Immature natural killer cell (primary cell): ENCODE results near the gene CASD1. TPM values are rescaled to one million over a fixed set of nuclear protein-coding genes. Genes with fewer than 3 reads are reported as not detected.

Experiments used
- DNase-seq, 3 donors: peaks; one replicate each; pipeline ENCODE4 v3.0.0; 2022; ENCODE audit warnings: mixed read lengths in 1 of 3
- H3K27ac Mint-ChIP-seq, 6 donors: one replicate each; pipeline ENCODE4 v1.8.0; 2020; ENCODE audit warnings: mixed read lengths in 6 of 6, mild to moderate bottlenecking in 5 of 6, inconsistent platforms in 4 of 6, moderate library complexity in 3 of 6
- H3K27me3 Mint-ChIP-seq, 3 donors: one replicate each; pipeline ENCODE4 v1.8.0; 2020 to 2021; ENCODE audit warnings: low read depth in 3 of 3, mild to moderate bottlenecking in 3 of 3, mixed read lengths in 3 of 3, moderate library complexity in 3 of 3, inconsistent platforms in 1 of 3
- H3K36me3 Mint-ChIP-seq, 3 donors: one replicate each; pipeline ENCODE4 v1.8.0; 2020; ENCODE audit warnings: mixed read lengths in 3 of 3, inconsistent platforms in 2 of 3, mild to moderate bottlenecking in 2 of 3
- H3K4me1 Mint-ChIP-seq, 2 donors: one replicate each; pipeline ENCODE4 v1.8.0; 2020; ENCODE audit warnings: inconsistent platforms in 2 of 2, mild to moderate bottlenecking in 2 of 2, mixed read lengths in 2 of 2, moderate library complexity in 1 of 2
- H3K4me3 Mint-ChIP-seq, 5 donors: one replicate each; pipeline ENCODE4 v1.8.0; 2020; ENCODE audit warnings: mild to moderate bottlenecking in 5 of 5, mixed read lengths in 5 of 5, inconsistent platforms in 3 of 5, moderate library complexity in 3 of 5
- H3K9me3 Mint-ChIP-seq, 6 donors: one replicate each; pipeline ENCODE4 v1.8.0; 2020; ENCODE audit warnings: mild to moderate bottlenecking in 6 of 6, mixed read lengths in 6 of 6, inconsistent platforms in 4 of 6, moderate library complexity in 3 of 6
- polyA plus RNA-seq, 3 donors: library from polyadenylated mRNA; unstranded; fragments of 300-500 nt; fragmentation: Illumina TruSeq; gene quantifications; one replicate each; pipeline ENCODE4 v1.2.3, GENCODE V29; 2021

The CASD1 gene
- polyA plus RNA-seq, 3 donors from 2014 or later: 16.1 to 26.7 (median 16.2) TPM

- no peak overlapping the region for H3K27ac Mint-ChIP-seq
- DNase-seq: no peak
- H3K9me3 Mint-ChIP-seq: no peaks in the 10 kb centered on the region
- H3K4me3 Mint-ChIP-seq: no peak overlapping the region
- peaks cover 5% of the 10 kb centered on the region in 3 donors for H3K27me3 Mint-ChIP-seq
- no peaks in the 10 kb centered on the region for H3K4me1 Mint-ChIP-seq
- no peaks in the 10 kb centered on the region for H3K36me3 Mint-ChIP-seq
Observed at GRCh38 chr7:94498918-94499317, 10.7 kb upstream of the CASD1 start.

DNA sequence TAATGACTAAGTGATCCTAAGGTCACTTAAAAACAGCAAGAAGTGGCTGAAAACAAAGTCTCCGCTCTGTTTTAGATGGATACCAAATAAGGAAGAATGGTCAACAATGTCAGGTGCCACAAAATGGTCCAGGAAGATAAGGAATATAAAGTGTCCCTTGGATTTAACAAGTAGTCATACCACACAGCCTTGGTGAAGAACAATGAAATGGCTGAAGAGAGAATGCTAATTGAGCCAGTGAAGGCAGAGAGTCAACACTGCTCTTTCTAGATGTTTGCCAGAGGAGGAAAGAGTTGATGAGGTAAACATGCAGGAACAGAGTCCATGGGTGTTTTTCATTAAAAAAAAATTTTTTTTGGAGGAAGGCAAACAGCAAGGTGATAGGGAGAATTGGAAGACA, 2.1 kb upstream of the CASD1 start:
- H3K4me3 Mint-ChIP-seq: no peak overlapping the region
- no peaks in the 10 kb centered on the region for H3K36me3 Mint-ChIP-seq
- H3K27me3 Mint-ChIP-seq: peaks cover 0 to 6% (median 0%) of the 10 kb centered on the region in 3 donors
- no peak for DNase-seq
- H3K27ac Mint-ChIP-seq: no peak overlapping the region
- peaks cover 30 to 34% of the 10 kb centered on the region in 2 donors for H3K4me1 Mint-ChIP-seq
- H3K9me3 Mint-ChIP-seq: no peaks in the 10 kb centered on the region

DNA sequence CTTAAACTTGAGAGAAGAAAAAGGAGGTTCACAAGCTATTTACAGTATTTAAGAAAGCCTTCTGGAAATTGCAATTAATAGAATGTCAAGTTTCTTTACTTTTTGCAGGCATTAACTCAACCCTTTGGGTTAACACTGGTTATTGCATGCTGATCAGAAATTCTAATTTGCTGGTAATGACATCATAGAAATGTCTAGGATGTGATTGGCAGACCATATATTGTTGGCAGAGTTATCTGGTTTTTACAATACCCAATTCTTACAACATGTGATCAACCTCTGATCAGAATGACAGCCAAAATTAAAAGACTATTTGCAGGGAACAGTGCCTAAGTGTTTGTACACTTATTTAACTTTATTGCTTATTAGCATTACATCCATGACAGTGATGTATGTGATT, 1.6 kb upstream of the CASD1 start:
- DNase-seq: no peak
- Mint-ChIP-seq H3K4me3 (peak overlapping the region; percentile 84 to 88 (median 85)), H3K9me3 (no peaks in the 10 kb centered on the region), H3K27ac (peak overlapping the region in 1 of 6 donors; percentile 85), H3K27me3 (peaks cover 0 to 6% (median 0%) of the 10 kb centered on the region in 3 donors), H3K36me3 (no peaks in the 10 kb centered on the region), H3K4me1 (peaks cover 35 to 39% of the 10 kb centered on the region in 2 donors)

- Mint-ChIP-seq H3K27ac (peak overlapping the region; percentile 70 to 93 (median 84)), H3K4me1 (peaks cover 46 to 54% of the 10 kb centered on the region in 2 donors), H3K27me3 (peaks cover 0 to 6% (median 0%) of the 10 kb centered on the region in 3 donors), H3K4me3 (peak overlapping the region; percentile 84 to 91 (median 85)), H3K36me3 (no peaks in the 10 kb centered on the region), H3K9me3 (no peaks in the 10 kb centered on the region)
- peak; percentile 72 to 76 (median 73) for DNase-seq
Observed at GRCh38 chr7:94509887-94510581, 425 bp downstream of the CASD1 start.

- no peaks in the 10 kb centered on the region for H3K9me3 Mint-ChIP-seq
- no peaks in the 10 kb centered on the region for H3K36me3 Mint-ChIP-seq
- peak; percentile 46 to 52 (median 49) for DNase-seq
- H3K27ac Mint-ChIP-seq: peak overlapping the region; percentile 70 to 93 (median 80)
- peaks cover 0 to 6% (median 0%) of the 10 kb centered on the region in 3 donors for H3K27me3 Mint-ChIP-seq
- H3K4me3 Mint-ChIP-seq: peak overlapping the region; percentile 72 to 91 (median 82)
- H3K4me1 Mint-ChIP-seq: peaks cover 51 to 60% of the 10 kb centered on the region in 2 donors
Observed at GRCh38 chr7:94510582-94511496, 1.2 kb downstream of the CASD1 start.

GRCh38 chr7:94511718-94512117, 2.1 kb downstream of the CASD1 start:
- DNase-seq: no peak
- Mint-ChIP-seq H3K27ac (peak overlapping the region; percentile 46 to 79 (median 74)), H3K36me3 (no peaks in the 10 kb centered on the region), H3K9me3 (no peaks in the 10 kb centered on the region), H3K4me3 (peak overlapping the region; percentile 72 to 91 (median 82)), H3K27me3 (peaks cover 0 to 9% (median 0%) of the 10 kb centered on the region in 3 donors), H3K4me1 (peaks cover 54 to 69% of the 10 kb centered on the region in 2 donors)

DNA sequence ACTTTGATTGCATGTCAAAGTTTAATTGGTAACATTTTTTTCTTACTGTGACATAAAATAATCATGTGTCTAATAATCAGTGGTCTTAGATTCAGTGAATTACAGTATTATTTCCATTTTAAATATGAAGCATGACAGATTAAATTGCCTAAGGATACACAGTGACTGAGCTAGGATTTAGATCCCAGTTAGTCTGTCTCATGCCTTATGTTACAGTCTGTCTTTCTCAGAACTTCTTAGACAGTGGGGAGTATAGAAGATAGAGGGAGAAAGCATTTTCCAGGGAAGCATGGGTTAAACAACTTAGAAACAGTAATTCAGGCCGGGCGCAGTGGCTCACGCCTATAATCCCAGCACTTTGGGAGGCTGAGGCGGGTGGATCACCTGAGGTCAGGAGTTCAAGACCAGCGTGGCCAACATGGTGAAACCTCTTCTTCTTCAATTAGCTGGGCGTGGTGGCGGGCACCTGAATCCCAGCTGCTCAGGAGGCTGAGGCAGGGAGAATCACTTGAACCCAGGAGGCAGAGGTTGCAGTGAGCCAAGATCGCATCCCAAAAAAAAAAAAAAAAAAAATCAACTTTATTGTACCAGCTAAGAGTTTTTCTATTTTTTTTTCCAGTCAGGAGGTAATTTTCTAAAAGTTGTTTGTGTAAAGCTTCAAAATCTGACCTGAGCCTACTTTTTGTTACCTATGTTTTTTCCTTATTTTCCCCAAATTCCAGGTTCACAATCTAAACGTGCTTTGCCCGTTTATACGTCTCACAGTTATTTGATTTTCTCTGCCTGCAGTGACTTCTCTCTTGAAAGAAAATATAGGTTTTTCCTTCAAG, 3.3 kb downstream of the CASD1 start:
- no peak overlapping the region for H3K4me3 Mint-ChIP-seq
- no peaks in the 10 kb centered on the region for H3K9me3 Mint-ChIP-seq
- H3K27ac Mint-ChIP-seq: peak overlapping the region in 3 of 6 donors; percentile 42 to 79 (median 65)
- peaks cover 0 to 9% (median 0%) of the 10 kb centered on the region in 3 donors for H3K27me3 Mint-ChIP-seq
- no peaks in the 10 kb centered on the region for H3K36me3 Mint-ChIP-seq
- peaks cover 60 to 70% of the 10 kb centered on the region in 2 donors for H3K4me1 Mint-ChIP-seq
- DNase-seq: no peak

- peaks cover 0 to 8% (median 0%) of the 10 kb centered on the region in 3 donors for H3K27me3 Mint-ChIP-seq
- peaks cover 57 to 70% of the 10 kb centered on the region in 2 donors for H3K4me1 Mint-ChIP-seq
- H3K9me3 Mint-ChIP-seq: no peaks in the 10 kb centered on the region
- peak overlapping the region in 2 of 6 donors; percentile 42 to 65 for H3K27ac Mint-ChIP-seq
- no peaks in the 10 kb centered on the region for H3K36me3 Mint-ChIP-seq
- no peak overlapping the region for H3K4me3 Mint-ChIP-seq
- no peak for DNase-seq
Observed at GRCh38 chr7:94513565-94513860, 3.9 kb downstream of the CASD1 start.

- DNase-seq: no peak
- peak overlapping the region in 2 of 6 donors; percentile 35 to 56 for H3K27ac Mint-ChIP-seq
- H3K27me3 Mint-ChIP-seq: peaks cover 0 to 7% (median 0%) of the 10 kb centered on the region in 3 donors
- H3K4me1 Mint-ChIP-seq: peaks cover 51 to 62% of the 10 kb centered on the region in 2 donors
- H3K36me3 Mint-ChIP-seq: peaks cover 0 to 4% (median 0%) of the 10 kb centered on the region in 3 donors
- H3K9me3 Mint-ChIP-seq: no peaks in the 10 kb centered on the region
- peak overlapping the region in 2 of 5 donors; percentile 1 to 7 for H3K4me3 Mint-ChIP-seq
Observed at GRCh38 chr7:94514140-94514889, 4.7 kb downstream of the CASD1 start.

DNA sequence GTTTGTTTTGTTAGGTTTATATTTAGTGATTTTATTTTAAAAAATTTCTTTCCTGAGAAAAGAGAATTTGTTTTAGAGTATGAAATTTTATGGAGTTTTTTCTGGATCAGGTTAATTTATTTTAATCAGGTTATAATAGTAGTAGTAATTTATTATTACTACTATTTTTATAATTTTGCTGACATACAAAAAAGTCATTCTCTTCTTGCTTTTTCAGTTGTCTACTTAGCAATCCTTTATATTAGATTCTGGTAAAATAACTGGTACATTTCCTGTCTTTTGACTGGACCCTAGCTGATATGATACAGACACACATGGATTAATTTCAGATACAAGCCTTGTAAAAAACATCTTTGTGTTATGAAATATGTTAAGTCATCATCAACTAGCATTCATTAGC, 5.3 kb downstream of the CASD1 start:
- H3K27ac Mint-ChIP-seq: no peak overlapping the region
- no peak overlapping the region for H3K4me3 Mint-ChIP-seq

DNA sequence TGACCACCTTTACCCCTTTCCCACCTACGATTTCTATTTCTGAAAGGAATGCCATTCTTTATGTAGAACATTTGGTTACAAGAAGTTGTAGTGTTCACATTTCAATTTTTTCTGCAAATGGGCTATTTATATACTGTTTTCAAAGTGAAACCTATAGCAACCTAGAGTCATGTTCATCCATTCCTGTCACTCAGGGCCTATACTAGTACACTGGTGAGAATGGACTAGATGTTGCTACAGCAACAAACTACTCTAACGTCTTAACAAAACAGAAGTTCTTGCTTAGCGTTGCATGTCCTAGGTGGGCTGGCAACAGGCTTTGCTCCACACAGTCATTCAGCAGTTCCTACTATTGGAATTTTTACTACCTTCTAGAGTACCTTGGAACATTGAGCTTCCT, 16.3 kb downstream of the CASD1 start:
- DNase-seq: no peak
- Mint-ChIP-seq H3K9me3 (no peaks in the 10 kb centered on the region), H3K27me3 (no peaks in the 10 kb centered on the region), H3K36me3 (peaks cover 11 to 28% (median 14%) of the 10 kb centered on the region in 3 donors), H3K4me3 (no peak overlapping the region), H3K4me1 (peaks cover 2 to 6% of the 10 kb centered on the region in 2 donors), H3K27ac (no peak overlapping the region)

More for the DNA sequence above, 5.3 kb downstream of the CASD1 start:
- H3K4me1 Mint-ChIP-seq: peaks cover 50 to 61% of the 10 kb centered on the region in 2 donors
- peaks cover 0 to 7% (median 0%) of the 10 kb centered on the region in 3 donors for H3K27me3 Mint-ChIP-seq
- peaks cover 0 to 4% (median 0%) of the 10 kb centered on the region in 3 donors for H3K36me3 Mint-ChIP-seq
- DNase-seq: no peak
- no peaks in the 10 kb centered on the region for H3K9me3 Mint-ChIP-seq

GRCh38 chr7:94529516-94529915, 19.9 kb downstream of the CASD1 start:
- DNase-seq: no peak
- H3K4me1 Mint-ChIP-seq: peaks cover 2 to 6% of the 10 kb centered on the region in 2 donors
- no peaks in the 10 kb centered on the region for H3K9me3 Mint-ChIP-seq
- peaks cover 6 to 16% (median 12%) of the 10 kb centered on the region in 3 donors for H3K36me3 Mint-ChIP-seq
- H3K27ac Mint-ChIP-seq: no peak overlapping the region
- no peak overlapping the region for H3K4me3 Mint-ChIP-seq
- no peaks in the 10 kb centered on the region for H3K27me3 Mint-ChIP-seq

- peaks cover 6 to 21% (median 17%) of the 10 kb centered on the region in 3 donors for H3K36me3 Mint-ChIP-seq
- H3K9me3 Mint-ChIP-seq: no peaks in the 10 kb centered on the region
- no peak overlapping the region for H3K4me3 Mint-ChIP-seq
- H3K4me1 Mint-ChIP-seq: peaks cover 0 to under 1% of the 10 kb centered on the region in 2 donors
- H3K27me3 Mint-ChIP-seq: no peaks in the 10 kb centered on the region
- DNase-seq: no peak
- H3K27ac Mint-ChIP-seq: no peak overlapping the region
Observed at GRCh38 chr7:94530109-94530508, 20.5 kb downstream of the CASD1 start.
